SU-DHL-6 (cell line): ENCODE data around the gene LDHAL6A.

Experiments
- EZH2phosphoT487 ChIP-seq: fragments of 200-600 bp; sonication (generic), shearing (Covaris generic); conservative IDR thresholded peaks from 2 replicates; pipeline ENCODE4 v1.6.1; 2018; ENCODE audit warnings: mild to moderate bottlenecking, antibody characterized with exemption, low read length, moderate library complexity, mixed read lengths
- TF ChIP-seq, protein P1 (sequence below): fragments of 200-600 bp; sonication (generic); IDR thresholded peaks from one replicate; pipeline ENCODE4 v1.5.1; 2017; ENCODE audit warnings: antibody characterized with exemption, mild to moderate bottlenecking, low read length, moderate library complexity; ENCODE audit not compliant: insufficient read depth, poor library complexity, severe bottlenecking

GRCh38 chr11:18495271-18495670 lies 39.6 kb downstream of the LDHAL6A start:
- TF ChIP-seq, protein P1, sequence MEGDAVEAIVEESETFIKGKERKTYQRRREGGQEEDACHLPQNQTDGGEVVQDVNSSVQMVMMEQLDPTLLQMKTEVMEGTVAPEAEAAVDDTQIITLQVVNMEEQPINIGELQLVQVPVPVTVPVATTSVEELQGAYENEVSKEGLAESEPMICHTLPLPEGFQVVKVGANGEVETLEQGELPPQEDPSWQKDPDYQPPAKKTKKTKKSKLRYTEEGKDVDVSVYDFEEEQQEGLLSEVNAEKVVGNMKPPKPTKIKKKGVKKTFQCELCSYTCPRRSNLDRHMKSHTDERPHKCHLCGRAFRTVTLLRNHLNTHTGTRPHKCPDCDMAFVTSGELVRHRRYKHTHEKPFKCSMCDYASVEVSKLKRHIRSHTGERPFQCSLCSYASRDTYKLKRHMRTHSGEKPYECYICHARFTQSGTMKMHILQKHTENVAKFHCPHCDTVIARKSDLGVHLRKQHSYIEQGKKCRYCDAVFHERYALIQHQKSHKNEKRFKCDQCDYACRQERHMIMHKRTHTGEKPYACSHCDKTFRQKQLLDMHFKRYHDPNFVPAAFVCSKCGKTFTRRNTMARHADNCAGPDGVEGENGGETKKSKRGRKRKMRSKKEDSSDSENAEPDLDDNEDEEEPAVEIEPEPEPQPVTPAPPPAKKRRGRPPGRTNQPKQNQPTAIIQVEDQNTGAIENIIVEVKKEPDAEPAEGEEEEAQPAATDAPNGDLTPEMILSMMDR: no peak
- no peak for TF ChIP-seq EZH2phosphoT487
